ENCODE results near the gene NOTCH2.
A peak's percentile ranks its signal among the peaks of the same experiment; 100 is the strongest.

NOTCH2 gene

GRCh38 chr1:119870917-119871596 is 198.4 kb downstream of the NOTCH2 start:
- no peaks in the 10 kb centered on the region for H3K9me3 ChIP-seq (ENCODE audit: control insufficient read depth, low read length)

GRCh38 chr1:119869995-119870394 is 199.5 kb downstream of the NOTCH2 start:
- Histone ChIP-seq H3K4me1 (ENCODE audit: control insufficient read depth, insufficient read depth, low read length) (peaks cover 6% of the 10 kb centered on the region), H3K27me3 (ENCODE audit: control insufficient read depth, insufficient read depth, low read length) (no peaks in the 10 kb centered on the region), H3K36me3 (ENCODE audit: control insufficient read depth, insufficient read depth, low read length) (no peaks in the 10 kb centered on the region), H3K9ac (ENCODE audit: low read length) (no peak overlapping the region), H3K4me3 (ENCODE audit: low read length) (no peak overlapping the region), H3K9me3 (ENCODE audit: control insufficient read depth, low read length) (no peaks in the 10 kb centered on the region)

More at GRCh38 chr1:119870917-119871596, 198.4 kb downstream of the NOTCH2 start:
- H3K36me3 ChIP-seq (ENCODE audit: control insufficient read depth, insufficient read depth, low read length) = no peaks in the 10 kb centered on the region
- H3K4me3 ChIP-seq (ENCODE audit: low read length) = no peak overlapping the region
- H3K27me3 ChIP-seq (ENCODE audit: control insufficient read depth, insufficient read depth, low read length) = no peaks in the 10 kb centered on the region
- H3K4me1 ChIP-seq (ENCODE audit: control insufficient read depth, insufficient read depth, low read length) = peaks cover 6% of the 10 kb centered on the region
- peak overlapping the region; percentile 49 for H3K9ac ChIP-seq (ENCODE audit: low read length)

- Histone ChIP-seq H3K4me3 (ENCODE audit: low read length) (no peak overlapping the region), H3K27me3 (ENCODE audit: control insufficient read depth, insufficient read depth, low read length) (no peaks in the 10 kb centered on the region), H3K9ac (ENCODE audit: low read length) (no peak overlapping the region), H3K4me1 (ENCODE audit: control insufficient read depth, insufficient read depth, low read length) (peaks cover 6% of the 10 kb centered on the region), H3K36me3 (ENCODE audit: control insufficient read depth, insufficient read depth, low read length) (no peaks in the 10 kb centered on the region), H3K9me3 (ENCODE audit: control insufficient read depth, low read length) (no peaks in the 10 kb centered on the region)
Measured at GRCh38 chr1:119868176-119868575, 201.3 kb downstream of the NOTCH2 start.

GRCh38 chr1:119866451-119866850 is 203.0 kb downstream of the NOTCH2 start:
- Histone ChIP-seq H3K27me3 (ENCODE audit: control insufficient read depth, insufficient read depth, low read length) (no peaks in the 10 kb centered on the region), H3K36me3 (ENCODE audit: control insufficient read depth, insufficient read depth, low read length) (no peaks in the 10 kb centered on the region), H3K4me1 (ENCODE audit: control insufficient read depth, insufficient read depth, low read length) (peaks cover 6% of the 10 kb centered on the region), H3K9me3 (ENCODE audit: control insufficient read depth, low read length) (no peaks in the 10 kb centered on the region), H3K4me3 (ENCODE audit: low read length) (no peak overlapping the region), H3K9ac (ENCODE audit: low read length) (no peak overlapping the region)

- Histone ChIP-seq H3K9me3 (ENCODE audit: control insufficient read depth, low read length) (no peaks in the 10 kb centered on the region), H3K4me1 (ENCODE audit: control insufficient read depth, insufficient read depth, low read length) (no peaks in the 10 kb centered on the region), H3K9ac (ENCODE audit: low read length) (no peak overlapping the region), H3K4me3 (ENCODE audit: low read length) (no peak overlapping the region), H3K36me3 (ENCODE audit: control insufficient read depth, insufficient read depth, low read length) (no peaks in the 10 kb centered on the region), H3K27me3 (ENCODE audit: control insufficient read depth, insufficient read depth, low read length) (no peaks in the 10 kb centered on the region)
Measured at GRCh38 chr1:119865627-119866026, 203.8 kb downstream of the NOTCH2 start.

- H3K9me3 ChIP-seq (ENCODE audit: control insufficient read depth, low read length) = no peaks in the 10 kb centered on the region
- peaks cover 15% of the 10 kb centered on the region for H3K4me1 ChIP-seq (ENCODE audit: control insufficient read depth, insufficient read depth, low read length)
- H3K9ac ChIP-seq (ENCODE audit: low read length) = no peak overlapping the region
- no peak overlapping the region for H3K4me3 ChIP-seq (ENCODE audit: low read length)
- no peaks in the 10 kb centered on the region for H3K36me3 ChIP-seq (ENCODE audit: control insufficient read depth, insufficient read depth, low read length)
- no peaks in the 10 kb centered on the region for H3K27me3 ChIP-seq (ENCODE audit: control insufficient read depth, insufficient read depth, low read length)
Measured at GRCh38 chr1:119862276-119862675, 207.2 kb downstream of the NOTCH2 start.

All from mucosa of stomach (tissue), 1 donor.